GM23338 (cell line): ENCODE data around the gene GRM4. TPM values are rescaled to one million over a fixed set of nuclear protein-coding genes. Genes with fewer than 3 reads are reported as not detected.

Experiments used
- ATAC-seq: fragments of 200-7000 bp; cut with Tn5 transposase; 3 replicates; pipeline ENCODE4 v1.9.1; 2020
- DNase-seq: peaks from one replicate; pipeline ENCODE4 v3.0.0-alpha.2; 2015; ENCODE audit warnings: low spot score
- H2AFZ ChIP-seq: fragments of 200-600 bp; sonication (generic); 2 replicates; pipeline ENCODE4 v1.8.0; 2016; ENCODE audit warnings: antibody characterized with exemption, mild to moderate bottlenecking, moderate library complexity
- H3F3A ChIP-seq: fragments of 200-600 bp; sonication (generic); replicated peaks from 2 replicates; pipeline ENCODE4 v1.8.0; 2017; ENCODE audit warnings: antibody characterized with exemption, mixed run types, low read depth
- H3K27ac ChIP-seq: fragments of 200-600 bp; sonication (generic); 2 replicates; pipeline ENCODE4 v1.6.1; 2016; ENCODE audit warnings: low read depth
- H3K27me3 ChIP-seq: fragments of 200-600 bp; sonication (generic); 2 replicates; pipeline ENCODE4 v1.8.0; 2016; ENCODE audit warnings: mild to moderate bottlenecking, mixed run types, moderate library complexity; ENCODE audit not compliant: insufficient read depth
- H3K36me3 ChIP-seq: fragments of 200-600 bp; sonication (generic); 2 replicates; pipeline ENCODE4 v1.8.0; 2016; ENCODE audit warnings: mild to moderate bottlenecking; ENCODE audit not compliant: insufficient read depth
- H3K4me1 ChIP-seq: fragments of 200-600 bp; sonication (generic); 2 replicates; pipeline ENCODE4 v1.8.0; 2016; ENCODE audit warnings: mild to moderate bottlenecking, moderate library complexity; ENCODE audit not compliant: insufficient read depth
- H3K4me2 ChIP-seq: fragments of 200-600 bp; sonication (generic); 2 replicates; pipeline ENCODE4 v1.7.1; 2017; ENCODE audit warnings: mixed run types
- H3K4me3 ChIP-seq: fragments of 200-600 bp; sonication (generic); 2 replicates; pipeline ENCODE4 v1.6.1; 2016; ENCODE audit warnings: mixed run types
- H3K79me2 ChIP-seq: fragments of 200-600 bp; sonication (generic); replicated peaks from 2 replicates; pipeline ENCODE4 v1.8.0; 2017; ENCODE audit warnings: mild to moderate bottlenecking; ENCODE audit not compliant: insufficient read depth
- H3K9me2 ChIP-seq: fragments of 200-600 bp; sonication (generic); 2 replicates; pipeline ENCODE4 v1.8.0; 2017; ENCODE audit not compliant: insufficient read depth
- H4K20me1 ChIP-seq: fragments of 200-600 bp; sonication (generic); replicated peaks from 2 replicates; pipeline ENCODE4 v1.8.0; 2017; ENCODE audit warnings: mild to moderate bottlenecking; ENCODE audit not compliant: insufficient read depth
- H3K27ac Mint-ChIP-seq: 2 replicates; pipeline ENCODE4 v1.8.0; 2020; ENCODE audit warnings: inconsistent platforms, mild to moderate bottlenecking, moderate library complexity, mixed read lengths
- H3K27me3 Mint-ChIP-seq: 3 replicates; pipeline ENCODE4 v1.8.0; 2022; ENCODE audit warnings: low read depth, mild to moderate bottlenecking, moderate library complexity, mixed read lengths, inconsistent platforms; ENCODE audit not compliant: insufficient read depth, poor library complexity
- H3K36me3 Mint-ChIP-seq: 3 replicates; pipeline ENCODE4 v1.8.0; 2021; ENCODE audit warnings: low read depth, mild to moderate bottlenecking, inconsistent platforms, moderate library complexity, mixed read lengths
- H3K4me1 Mint-ChIP-seq: 3 replicates; pipeline ENCODE4 v1.8.0; 2020; ENCODE audit warnings: mild to moderate bottlenecking, inconsistent platforms, mixed read lengths
- H3K4me3 Mint-ChIP-seq: 3 replicates; pipeline ENCODE4 v1.8.0; 2021; ENCODE audit warnings: moderate library complexity, mild to moderate bottlenecking, inconsistent platforms, mixed read lengths
- H3K9me3 Mint-ChIP-seq: 3 replicates; pipeline ENCODE4 v1.8.0; 2020; ENCODE audit warnings: moderate library complexity, mild to moderate bottlenecking, inconsistent platforms, mixed read lengths
- CREB1 ChIP-seq: fragments of 250-450 bp; sonication (Bioruptor Pico); IDR thresholded peaks from 2 replicates; pipeline ENCODE4 v1.5.0; 2020; ENCODE audit warnings: low read depth, mild to moderate bottlenecking, moderate library complexity
- CTCF ChIP-seq, 2 experiments: fragments of 200-600 bp in 1 of 2; sonication (generic) in 1 of 2; conservative IDR thresholded peaks; 2 replicates each; pipeline versions ENCODE4 v1.5.1 to v1.6.1; 2016 to 2017; ENCODE audit warnings: antibody characterized with exemption in 2 of 2, low read depth in 2 of 2, mild to moderate bottlenecking in 2 of 2, moderate library complexity in 1 of 2
- ETS1 ChIP-seq: IDR thresholded peaks from 2 replicates; pipeline ENCODE4 v1.6.1; 2016; ENCODE audit warnings: antibody characterized with exemption
- EZH2 ChIP-seq: fragments of 200-600 bp; sonication (generic); IDR thresholded peaks from one replicate; pipeline ENCODE4 v1.8.0; 2017; ENCODE audit warnings: antibody characterized with exemption, mild to moderate bottlenecking, low read depth; ENCODE audit not compliant: unreplicated experiment
- JUNB ChIP-seq: IDR thresholded peaks from one replicate; pipeline ENCODE4 v1.6.1; 2016; ENCODE audit warnings: antibody characterized with exemption; ENCODE audit not compliant: unreplicated experiment
- NANOG ChIP-seq: IDR thresholded peaks from 2 replicates; pipeline ENCODE4 v1.6.1; 2016; ENCODE audit warnings: antibody characterized with exemption, borderline replicate concordance
- POLR2AphosphoS5 ChIP-seq: IDR thresholded peaks from 2 replicates; pipeline ENCODE4 v1.6.1; 2016; ENCODE audit warnings: antibody characterized with exemption, low read depth
- REST ChIP-seq: IDR thresholded peaks from one replicate; pipeline ENCODE4 v1.6.1; 2018; ENCODE audit warnings: antibody characterized with exemption; ENCODE audit not compliant: unreplicated experiment
- STAT1 ChIP-seq: IDR thresholded peaks from one replicate; pipeline ENCODE4 v1.6.1; 2016; ENCODE audit warnings: antibody characterized with exemption; ENCODE audit not compliant: unreplicated experiment
- ZNF114 ChIP-seq: fragments of 250-450 bp; sonication (Bioruptor Pico); IDR thresholded peaks from 2 replicates; pipeline ENCODE4 v1.5.0; 2020; ENCODE audit warnings: mild to moderate bottlenecking, moderate library complexity
- ZNF331 ChIP-seq: fragments of 250-450 bp; sonication (Bioruptor Pico); IDR thresholded peaks from 2 replicates; pipeline ENCODE4 v1.5.0; 2020; ENCODE audit warnings: low read depth, mild to moderate bottlenecking, moderate library complexity
- ZNF462 ChIP-seq: fragments of 250-450 bp; sonication (Bioruptor Pico); IDR thresholded peaks from 2 replicates; pipeline ENCODE4 v1.5.0; 2020; ENCODE audit warnings: mild to moderate bottlenecking, moderate library complexity
- polyA plus RNA-seq: library from polyadenylated mRNA; unstranded; fragments of >200 nt; fragmentation: Nextera tagmentation; extraction: Ambion mirVana; gene quantifications from 2 replicates; pipeline ENCODE4 v1.2.1, GENCODE V29; 2016
- total RNA-seq: library from RNA; depleted of rRNA; stranded (reverse); fragments of >200 nt; shearing (Covaris generic); gene quantifications from 2 replicates; pipeline ENCODE4 v1.2.3, GENCODE V29; 2014

Gene GRM4
- total and polyA plus RNA-seq, 2 experiments from 2014 or later, result 7.0 to 30.6 TPM

- no peak for TF ChIP-seq JUNB
- no peak for TF ChIP-seq CTCF (conservative IDR thresholded peaks at IDR 0.05; ENCODE audit: low read depth in 2 of 2)
- TF ChIP-seq STAT1, result no peak
- TF ChIP-seq POLR2AphosphoS5, result no peak
- TF ChIP-seq ZNF331, result no peak
- no peak for TF ChIP-seq EZH2
- TF ChIP-seq ZNF114, result no peak
- no peak for TF ChIP-seq CREB1 (CRISPR knock-in tag)
- TF ChIP-seq NANOG, result no peak
Observed at GRCh38 chr6:34039943-34040342, 105.9 kb downstream of the GRM4 start (continued).

GRCh38 chr6:34037151-34037550 is 108.7 kb downstream of the GRM4 start:
- DNase-seq, result no peak
- no peaks in the 10 kb centered on the region for H3K79me2 ChIP-seq
- H3K9me2 ChIP-seq, result no peaks in the 10 kb centered on the region
- Mint-ChIP-seq H3K4me3 (no peak overlapping the region), H3K27ac (no peak overlapping the region), H3K36me3 (peaks cover 9% of the 10 kb centered on the region; the same call in 2 of the 3 replicates), H3K9me3 (no peaks in the 10 kb centered on the region; the same call in 2 of the 3 replicates), H3K27me3 (peaks cover 10% of the 10 kb centered on the region), H3K4me1 (peaks cover 2% of the 10 kb centered on the region; the same call in 1 of the 3 replicates)
- TF ChIP-seq EZH2 (no peak), ZNF331 (no peak), POLR2AphosphoS5 (no peak), ZNF114 (no peak), JUNB (no peak), ETS1 (no peak), STAT1 (no peak), REST (no peak), CREB1 (CRISPR knock-in tag) (no peak), ZNF462 (CRISPR knock-in tag) (no peak)
- no peaks in the 10 kb centered on the region for H4K20me1 ChIP-seq
- ATAC-seq, result no peak
- H3F3A ChIP-seq, result no peaks in the 10 kb centered on the region
- H3K36me3 ChIP-seq, result no peaks in the 10 kb centered on the region
- H3K4me1 ChIP-seq, result no peaks in the 10 kb centered on the region
- no peaks in the 10 kb centered on the region for H3K27me3 ChIP-seq
- H3K4me3 ChIP-seq, result no peak overlapping the region
- H3K27ac ChIP-seq, result no peak overlapping the region
- H3K4me2 ChIP-seq, result no peak overlapping the region
- H2AFZ ChIP-seq, result no peak overlapping the region
